ENCODE measurements around the gene WWC2. TPM values are rescaled to one million over a fixed set of nuclear protein-coding genes. Genes with fewer than 3 reads are reported as not detected.

Gene WWC2
- polyA plus RNA-seq, 2 donors: 2.9 to 3.4 TPM

GRCh38 chr4:183161630-183162029 is 62.6 kb downstream of the WWC2 start:
- H3K9me3 ChIP-seq (ENCODE audit: control insufficient read depth in 2 of 2, insufficient read depth in 1 of 2, low read depth in 1 of 2, low read length in 1 of 2): no peaks in the 10 kb centered on the region
- no peak overlapping the region for H3K27ac ChIP-seq (ENCODE audit: low read depth in 2 of 2, low read length in 1 of 2)
- no peaks in the 10 kb centered on the region for H3K4me1 ChIP-seq (ENCODE audit: control insufficient read depth in 2 of 2, insufficient read depth in 2 of 2, low read length in 1 of 2)
- H3K4me3 ChIP-seq (ENCODE audit: low read depth in 1 of 2, low read length in 2 of 2): no peak overlapping the region
- H3K27me3 ChIP-seq (ENCODE audit: control insufficient read depth in 1 of 2, insufficient read depth in 2 of 2, low read length in 2 of 2): peaks cover 0 to 2% of the 10 kb centered on the region in 2 donors
- H3K36me3 ChIP-seq (ENCODE audit: control insufficient read depth in 2 of 2, insufficient read depth in 2 of 2, low read length in 1 of 2): no peaks in the 10 kb centered on the region
- WGBS, 2 donors: 93 to 95% methylated on average over 5 of the region's 5 CpGs

- H3K27me3 ChIP-seq (ENCODE audit: control insufficient read depth in 1 of 2, insufficient read depth in 2 of 2, low read length in 2 of 2): peaks cover 0 to 2% of the 10 kb centered on the region in 2 donors
- no peak overlapping the region for H3K4me3 ChIP-seq (ENCODE audit: low read depth in 1 of 2, low read length in 2 of 2)
- no peak overlapping the region for H3K27ac ChIP-seq (ENCODE audit: low read depth in 2 of 2, low read length in 1 of 2)
- no peaks in the 10 kb centered on the region for H3K9me3 ChIP-seq (ENCODE audit: control insufficient read depth in 2 of 2, insufficient read depth in 1 of 2, low read depth in 1 of 2, low read length in 1 of 2)
- no peaks in the 10 kb centered on the region for H3K36me3 ChIP-seq (ENCODE audit: control insufficient read depth in 2 of 2, insufficient read depth in 2 of 2, low read length in 1 of 2)
- WGBS, 2 donors: 75 to 84% methylated on average over 3 of the region's 3 CpGs
- H3K4me1 ChIP-seq (ENCODE audit: control insufficient read depth in 2 of 2, insufficient read depth in 2 of 2, low read length in 1 of 2): no peaks in the 10 kb centered on the region
Observed at GRCh38 chr4:183163135-183163534, 64.1 kb downstream of the WWC2 start.

GRCh38 chr4:183164963-183165362 is 65.9 kb downstream of the WWC2 start:
- 75 to 79% methylated on average over 1 of the region's 1 CpG for WGBS, 2 donors
- Histone ChIP-seq H3K27ac (ENCODE audit: low read depth in 2 of 2, low read length in 1 of 2) (no peak overlapping the region), H3K9me3 (ENCODE audit: control insufficient read depth in 2 of 2, insufficient read depth in 1 of 2, low read depth in 1 of 2, low read length in 1 of 2) (no peaks in the 10 kb centered on the region), H3K4me1 (ENCODE audit: control insufficient read depth in 2 of 2, insufficient read depth in 2 of 2, low read length in 1 of 2) (no peaks in the 10 kb centered on the region), H3K4me3 (ENCODE audit: low read depth in 1 of 2, low read length in 2 of 2) (no peak overlapping the region), H3K27me3 (ENCODE audit: control insufficient read depth in 1 of 2, insufficient read depth in 2 of 2, low read length in 2 of 2) (peaks cover 0 to 2% of the 10 kb centered on the region in 2 donors), H3K36me3 (ENCODE audit: control insufficient read depth in 2 of 2, insufficient read depth in 2 of 2, low read length in 1 of 2) (no peaks in the 10 kb centered on the region)

- no peaks in the 10 kb centered on the region for H3K4me1 ChIP-seq (ENCODE audit: control insufficient read depth in 2 of 2, insufficient read depth in 2 of 2, low read length in 1 of 2)
- H3K36me3 ChIP-seq (ENCODE audit: control insufficient read depth in 2 of 2, insufficient read depth in 2 of 2, low read length in 1 of 2): no peaks in the 10 kb centered on the region
- H3K27me3 ChIP-seq (ENCODE audit: control insufficient read depth in 1 of 2, insufficient read depth in 2 of 2, low read length in 2 of 2): peaks cover 0 to 2% of the 10 kb centered on the region in 2 donors
- H3K9me3 ChIP-seq (ENCODE audit: control insufficient read depth in 2 of 2, insufficient read depth in 1 of 2, low read depth in 1 of 2, low read length in 1 of 2): no peaks in the 10 kb centered on the region
- H3K27ac ChIP-seq (ENCODE audit: low read depth in 2 of 2, low read length in 1 of 2): no peak overlapping the region
- 7 to 21% methylated on average over 1 of the region's 1 CpG for WGBS, 2 donors
- no peak overlapping the region for H3K4me3 ChIP-seq (ENCODE audit: low read depth in 1 of 2, low read length in 2 of 2)
Observed at GRCh38 chr4:183165376-183165775, 66.3 kb downstream of the WWC2 start.

GRCh38 chr4:183170894-183171293 is 71.8 kb downstream of the WWC2 start:
- Histone ChIP-seq H3K4me3 (ENCODE audit: low read depth in 1 of 2, low read length in 2 of 2) (no peak overlapping the region), H3K27ac (ENCODE audit: low read depth in 2 of 2, low read length in 1 of 2) (no peak overlapping the region), H3K9me3 (ENCODE audit: control insufficient read depth in 2 of 2, insufficient read depth in 1 of 2, low read depth in 1 of 2, low read length in 1 of 2) (no peaks in the 10 kb centered on the region), H3K27me3 (ENCODE audit: control insufficient read depth in 1 of 2, insufficient read depth in 2 of 2, low read length in 2 of 2) (no peaks in the 10 kb centered on the region), H3K4me1 (ENCODE audit: control insufficient read depth in 2 of 2, insufficient read depth in 2 of 2, low read length in 1 of 2) (peaks cover 0 to 2% of the 10 kb centered on the region in 2 donors), H3K36me3 (ENCODE audit: control insufficient read depth in 2 of 2, insufficient read depth in 2 of 2, low read length in 1 of 2) (no peaks in the 10 kb centered on the region)

- Histone ChIP-seq H3K4me3 (ENCODE audit: low read depth in 1 of 2, low read length in 2 of 2) (no peak overlapping the region), H3K27me3 (ENCODE audit: control insufficient read depth in 1 of 2, insufficient read depth in 2 of 2, low read length in 2 of 2) (no peaks in the 10 kb centered on the region), H3K27ac (ENCODE audit: low read depth in 2 of 2, low read length in 1 of 2) (no peak overlapping the region), H3K9me3 (ENCODE audit: control insufficient read depth in 2 of 2, insufficient read depth in 1 of 2, low read depth in 1 of 2, low read length in 1 of 2) (no peaks in the 10 kb centered on the region), H3K36me3 (ENCODE audit: control insufficient read depth in 2 of 2, insufficient read depth in 2 of 2, low read length in 1 of 2) (no peaks in the 10 kb centered on the region), H3K4me1 (ENCODE audit: control insufficient read depth in 2 of 2, insufficient read depth in 2 of 2, low read length in 1 of 2) (peaks cover 0 to 2% of the 10 kb centered on the region in 2 donors)
- 64 to 82% methylated on average over 4 of the region's 4 CpGs for WGBS, 2 donors
Observed at GRCh38 chr4:183171484-183172267, 72.6 kb downstream of the WWC2 start.

- Histone ChIP-seq H3K9me3 (ENCODE audit: control insufficient read depth in 2 of 2, insufficient read depth in 1 of 2, low read depth in 1 of 2, low read length in 1 of 2) (no peaks in the 10 kb centered on the region), H3K4me1 (ENCODE audit: control insufficient read depth in 2 of 2, insufficient read depth in 2 of 2, low read length in 1 of 2) (peaks cover 0 to 2% of the 10 kb centered on the region in 2 donors)
- 86 to 92% methylated on average over 1 of the region's 1 CpG for WGBS, 2 donors
Observed at GRCh38 chr4:183172881-183173280, 73.8 kb downstream of the WWC2 start.

GRCh38 chr4:183173580-183174526 is 74.8 kb downstream of the WWC2 start:
- H3K27ac ChIP-seq (ENCODE audit: low read depth in 2 of 2, low read length in 1 of 2): no peak overlapping the region
- WGBS, 2 donors: 64 to 68% methylated on average over 13 of the region's 13 CpGs
- no peak overlapping the region for H3K4me3 ChIP-seq (ENCODE audit: low read depth in 1 of 2, low read length in 2 of 2)
- H3K9me3 ChIP-seq (ENCODE audit: control insufficient read depth in 2 of 2, insufficient read depth in 1 of 2, low read depth in 1 of 2, low read length in 1 of 2): no peaks in the 10 kb centered on the region
- H3K27me3 ChIP-seq (ENCODE audit: control insufficient read depth in 1 of 2, insufficient read depth in 2 of 2, low read length in 2 of 2): no peaks in the 10 kb centered on the region
- peaks cover 0 to 2% of the 10 kb centered on the region in 2 donors for H3K4me1 ChIP-seq (ENCODE audit: control insufficient read depth in 2 of 2, insufficient read depth in 2 of 2, low read length in 1 of 2)
- no peaks in the 10 kb centered on the region for H3K36me3 ChIP-seq (ENCODE audit: control insufficient read depth in 2 of 2, insufficient read depth in 2 of 2, low read length in 1 of 2)

More at GRCh38 chr4:183172881-183173280, 73.8 kb downstream of the WWC2 start:
- no peak overlapping the region for H3K27ac ChIP-seq (ENCODE audit: low read depth in 2 of 2, low read length in 1 of 2)
- H3K27me3 ChIP-seq (ENCODE audit: control insufficient read depth in 1 of 2, insufficient read depth in 2 of 2, low read length in 2 of 2): no peaks in the 10 kb centered on the region
- no peaks in the 10 kb centered on the region for H3K36me3 ChIP-seq (ENCODE audit: control insufficient read depth in 2 of 2, insufficient read depth in 2 of 2, low read length in 1 of 2)
- H3K4me3 ChIP-seq (ENCODE audit: low read depth in 1 of 2, low read length in 2 of 2): no peak overlapping the region

- 48 to 61% methylated on average over 5 of the region's 5 CpGs for WGBS, 2 donors
- peaks cover 0 to 2% of the 10 kb centered on the region in 2 donors for H3K4me1 ChIP-seq (ENCODE audit: control insufficient read depth in 2 of 2, insufficient read depth in 2 of 2, low read length in 1 of 2)
- no peaks in the 10 kb centered on the region for H3K36me3 ChIP-seq (ENCODE audit: control insufficient read depth in 2 of 2, insufficient read depth in 2 of 2, low read length in 1 of 2)
- H3K27ac ChIP-seq (ENCODE audit: low read depth in 2 of 2, low read length in 1 of 2): no peak overlapping the region
- H3K9me3 ChIP-seq (ENCODE audit: control insufficient read depth in 2 of 2, insufficient read depth in 1 of 2, low read depth in 1 of 2, low read length in 1 of 2): no peaks in the 10 kb centered on the region
- no peak overlapping the region for H3K4me3 ChIP-seq (ENCODE audit: low read depth in 1 of 2, low read length in 2 of 2)
- no peaks in the 10 kb centered on the region for H3K27me3 ChIP-seq (ENCODE audit: control insufficient read depth in 1 of 2, insufficient read depth in 2 of 2, low read length in 2 of 2)
Observed at GRCh38 chr4:183175631-183176232, 76.7 kb downstream of the WWC2 start.

Measured in esophagus (tissue), 2 donors.